Ovary (tissue), 9 donors: ENCODE data around the gene ACTRT3. TPM values are rescaled to one million over a fixed set of nuclear protein-coding genes. Genes with fewer than 3 reads are reported as not detected.
A peak's percentile ranks its signal among the peaks of the same experiment; 100 is the strongest.
"Not testable (repeated sequence)": the region's sequence is repeated elsewhere in the genome, so short reads cannot be mapped to it uniquely, and the experiment has no call there.

Source experiments
- DNase-seq, 5 donors: peaks; one replicate each; pipeline ENCODE4 v3.0.0-alpha.2; 2019 to 2020
- H3K27ac ChIP-seq, 2 donors: fragments of 200-600 bp; one replicate each; pipeline versions ENCODE4 v1.5.1 to v1.8.0; 2019 to 2022
- H3K27me3 ChIP-seq: fragments of 200-600 bp; one replicate; pipeline ENCODE4 v1.8.0; 2022
- H3K36me3 ChIP-seq: fragments of 200-600 bp; sonication (generic); one replicate; pipeline ENCODE4 v1.5.1; 2019
- H3K4me1 ChIP-seq: one replicate; pipeline ENCODE4 v1.8.1; 2013; ENCODE audit warnings: mild to moderate bottlenecking, moderate library complexity; ENCODE audit not compliant: insufficient read depth
- H3K4me3 ChIP-seq: fragments of 200-600 bp; sonication (generic); one replicate; pipeline ENCODE4 v1.5.1; 2017
- H3K9me3 ChIP-seq, 2 donors: fragments of 200-600 bp in 1 of 2; sonication (generic) in 1 of 2; one replicate each; pipeline versions ENCODE4 v1.5.1 to v1.8.1; 2013 to 2019; ENCODE audit warnings: mild to moderate bottlenecking in 1 of 2, moderate library complexity in 1 of 2
- EP300 ChIP-seq: sonication (generic); formaldehyde crosslinking; IDR thresholded peaks from one replicate; pipeline ENCODE4 v1.6.1; 2017; ENCODE audit warnings: antibody characterized with exemption
- POLR2A ChIP-seq: fragments of 450-650 bp; IDR thresholded peaks from one replicate; pipeline ENCODE4 v1.6.1; 2017; ENCODE audit warnings: antibody characterized with exemption, mild to moderate bottlenecking, moderate library complexity
- WGBS, 3 donors: extraction: QIAGEN DNeasy Blood & Tissue Kit in 1 of 3; methylation state at CpG; one replicate each; pipeline versions ENCODE4 v1.1.5 to v1.1.7; 2013 to 2017; 5-methylcytosine and 5-hydroxymethylcytosine counted together
- intact Hi-C, 4 donors: fragments of 100-400 bp; cut with DNase I; formaldehyde crosslinking; loops; one replicate each; pipeline versions ENCODE4 v1.11.0 to v1.15.1; 2022 to 2023
- polyA plus RNA-seq, 2 donors: library from polyadenylated mRNA; stranded (reverse); fragments of 200-250 nt in 1 of 2; fragments of 350-450 nt in 1 of 2; fragmentation: Illumina TruSeq in 1 of 2; extraction: RNeasy Lipid Tissue Mini Kit (QIAGEN cat#74804) in 1 of 2; gene quantifications; one replicate each; pipeline ENCODE4 v1.2.3, GENCODE V29; 2013 to 2014
- total RNA-seq, 7 donors: library from RNA; depleted of rRNA in 2 of 7; stranded (reverse); fragments of >200 nt in 2 of 7; fragmentation: NEBNext Ultra II Directional in 3 of 7; extraction: Animal tissue kit (Norgen Biotek cat#: 25700) in 3 of 7; gene quantifications; one replicate each; pipeline versions ENCODE4 v1.1.0 to v1.2.4, GENCODE V29; 2016 to 2023
- TF ChIP-seq, protein P1 (sequence below), 3 donors: fragments of 450-650 bp in 2 of 3; fragments of 200-600 bp in 1 of 3; IDR thresholded peaks; one replicate each; pipeline versions ENCODE4 v1.5.1 to v1.8.0; 2016 to 2022; ENCODE audit warnings: antibody characterized with exemption in 3 of 3, mild to moderate bottlenecking in 1 of 3
- donor health status: DM: no; HTN: no; CAD: no; lungs with moderate emphysema.
- donor health status: DM: no; HTN: no; CAD: no.
- donor health status: Bipolar disorder and iron deficiency.
- donor health status: DM: yes; HTN: yes; CAD: no.
- donor health status: DM: no; HTN: no; CAD: no.
- donor health status: DM: yes; HTN: yes; CAD: no.

ACTRT3 gene
- total and polyA plus RNA-seq, 9 donors = 0.34 to 3.8 (median 2.5) TPM

DNA sequence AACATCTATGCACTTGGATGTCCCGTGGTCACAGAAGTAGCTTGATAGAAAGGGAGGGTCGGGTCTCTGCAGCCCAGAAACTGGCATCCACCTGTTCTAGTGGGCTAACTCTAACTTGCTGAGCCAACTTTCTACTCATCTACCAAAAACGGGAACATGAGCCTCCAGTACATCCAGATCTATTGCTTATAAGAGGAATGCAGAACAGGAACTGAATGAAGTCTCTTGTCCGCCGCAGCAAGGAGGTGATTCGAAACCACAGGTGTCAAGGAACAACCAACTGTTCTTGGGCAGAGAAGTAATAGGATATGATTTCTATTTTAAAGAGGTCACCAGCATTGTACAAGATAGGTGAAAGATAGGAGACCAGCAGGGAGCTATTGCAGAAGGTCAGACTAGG, 22.4 kb downstream of the ACTRT3 start:
- TF ChIP-seq EP300 (no peak), POLR2A (no peak)
- TF ChIP-seq, protein P1, sequence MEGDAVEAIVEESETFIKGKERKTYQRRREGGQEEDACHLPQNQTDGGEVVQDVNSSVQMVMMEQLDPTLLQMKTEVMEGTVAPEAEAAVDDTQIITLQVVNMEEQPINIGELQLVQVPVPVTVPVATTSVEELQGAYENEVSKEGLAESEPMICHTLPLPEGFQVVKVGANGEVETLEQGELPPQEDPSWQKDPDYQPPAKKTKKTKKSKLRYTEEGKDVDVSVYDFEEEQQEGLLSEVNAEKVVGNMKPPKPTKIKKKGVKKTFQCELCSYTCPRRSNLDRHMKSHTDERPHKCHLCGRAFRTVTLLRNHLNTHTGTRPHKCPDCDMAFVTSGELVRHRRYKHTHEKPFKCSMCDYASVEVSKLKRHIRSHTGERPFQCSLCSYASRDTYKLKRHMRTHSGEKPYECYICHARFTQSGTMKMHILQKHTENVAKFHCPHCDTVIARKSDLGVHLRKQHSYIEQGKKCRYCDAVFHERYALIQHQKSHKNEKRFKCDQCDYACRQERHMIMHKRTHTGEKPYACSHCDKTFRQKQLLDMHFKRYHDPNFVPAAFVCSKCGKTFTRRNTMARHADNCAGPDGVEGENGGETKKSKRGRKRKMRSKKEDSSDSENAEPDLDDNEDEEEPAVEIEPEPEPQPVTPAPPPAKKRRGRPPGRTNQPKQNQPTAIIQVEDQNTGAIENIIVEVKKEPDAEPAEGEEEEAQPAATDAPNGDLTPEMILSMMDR (IDR thresholded peaks at IDR 0.05) = no peak
- Histone ChIP-seq H3K27me3 (no peaks in the 10 kb centered on the region), H3K4me3 (no peak overlapping the region), H3K27ac (no peak overlapping the region), H3K9me3 (no peaks in the 10 kb centered on the region), H3K36me3 (no peaks in the 10 kb centered on the region), H3K4me1 (no peaks in the 10 kb centered on the region)
- intact Hi-C loops = loop anchor here in 2 of 4 donors (5.0 to 10.0 kb wide), 3 partner anchors 82 to 602 kb away; partner anchors contain the start of gene MECOM (in 1 of the 2)
- DNase-seq = no peak
- WGBS, 3 donors = 59 to 70% (median 62%) methylated on average over 6 of the region's 6 CpGs

DNA sequence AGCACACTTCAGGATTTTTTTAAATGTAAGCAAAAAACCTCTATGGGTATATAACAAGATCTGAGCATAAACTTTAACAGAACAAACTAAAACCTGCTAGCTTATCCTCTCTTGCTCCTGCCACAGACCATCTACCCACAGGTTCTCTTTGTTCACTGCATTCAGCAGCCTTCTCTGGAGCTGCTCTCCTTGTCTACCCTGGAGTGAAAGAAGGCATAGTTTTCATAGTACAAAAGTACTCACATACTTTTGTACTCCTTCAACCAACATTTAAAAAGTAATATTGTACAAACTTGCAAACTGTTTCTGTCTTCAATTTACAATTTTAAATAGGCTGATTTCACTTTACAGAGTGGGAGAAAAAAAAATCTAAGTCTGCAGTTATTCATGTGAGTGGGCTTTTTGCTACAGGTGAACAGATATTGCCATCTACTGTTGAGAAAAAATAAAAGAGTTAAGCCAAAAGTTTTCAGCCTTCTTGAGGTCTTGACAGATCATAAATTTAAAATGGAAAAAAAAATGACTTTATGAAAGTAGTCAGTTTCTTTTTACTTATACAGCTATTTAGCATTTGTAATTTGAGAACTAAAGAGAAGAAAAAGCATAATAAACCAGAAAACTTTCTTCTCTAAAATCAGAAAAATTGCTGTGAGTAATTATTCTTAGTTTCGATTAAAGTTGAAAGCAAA, 24.9 kb downstream of the ACTRT3 start:
- Histone ChIP-seq H3K4me3 (no peak overlapping the region), H3K27ac (no peak overlapping the region), H3K27me3 (no peaks in the 10 kb centered on the region), H3K9me3 (no peaks in the 10 kb centered on the region), H3K4me1 (no peaks in the 10 kb centered on the region), H3K36me3 (no peaks in the 10 kb centered on the region)
- 0 to 75% (median 25%) methylated on average over 1 of the region's 1 CpG for WGBS, 3 donors
- no peak for DNase-seq
- TF ChIP-seq POLR2A (no peak), EP300 (no peak)
- TF ChIP-seq, protein P1 (IDR thresholded peaks at IDR 0.05) = peak in 2 of 3 donors; percentile 12 to 28
- intact Hi-C loops = loop anchor here in 2 of 4 donors (5.0 to 10.0 kb wide), 3 partner anchors 80 to 600 kb away; partner anchors contain the start of gene MECOM (in 1 of the 2)

DNA sequence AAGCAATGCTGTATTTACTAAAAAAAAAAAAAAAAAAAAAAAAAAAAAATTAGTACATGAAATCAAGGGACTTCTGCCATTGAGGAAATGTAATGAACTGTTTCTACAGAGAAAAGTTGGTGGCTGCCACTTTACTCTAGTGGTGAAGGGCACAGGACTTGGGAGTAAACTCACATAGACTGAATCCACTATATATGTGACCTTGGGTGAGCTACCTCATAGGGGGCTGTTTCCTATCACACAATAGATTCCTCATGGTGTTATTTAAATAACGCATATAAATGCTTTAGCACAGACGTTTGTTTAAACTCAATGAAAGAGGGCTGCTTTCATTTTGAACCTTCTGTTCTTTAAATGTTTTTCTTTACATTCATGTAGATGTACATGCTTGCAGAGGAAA, 30.3 kb downstream of the ACTRT3 start:
- no peak overlapping the region for H3K27ac ChIP-seq
- H3K4me1 ChIP-seq = no peaks in the 10 kb centered on the region
- WGBS, 3 donors = 42 to 50% (median 48%) methylated on average over 2 of the region's 2 CpGs
- H3K27me3 ChIP-seq = no peaks in the 10 kb centered on the region
- TF ChIP-seq POLR2A (no peak), EP300 (no peak)
- TF ChIP-seq, protein P1 (IDR thresholded peaks at IDR 0.05) = no peak
- no peaks in the 10 kb centered on the region for H3K36me3 ChIP-seq
- no peaks in the 10 kb centered on the region for H3K9me3 ChIP-seq
- H3K4me3 ChIP-seq = no peak overlapping the region
- intact Hi-C loops = no loop called here
- no peak for DNase-seq

DNA sequence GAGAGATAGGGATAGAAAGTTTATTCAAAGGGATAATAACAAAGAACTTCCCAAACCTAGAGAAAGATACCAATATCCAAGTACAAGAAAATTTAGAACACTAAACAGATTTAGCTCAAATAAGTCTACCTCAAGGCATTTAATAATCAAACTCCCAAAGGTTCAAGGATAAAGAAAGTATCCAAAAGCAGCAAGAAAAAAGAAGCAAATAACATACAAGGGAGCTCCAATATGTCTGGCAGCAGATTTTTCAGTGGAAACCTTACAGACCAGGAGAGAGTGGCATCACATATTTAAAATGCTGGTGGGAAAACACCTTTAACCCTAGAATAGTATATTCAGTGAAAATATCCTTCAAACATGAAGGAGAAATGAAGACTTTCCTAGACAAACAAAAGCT, 37.5 kb downstream of the ACTRT3 start:
- H3K4me1 ChIP-seq, H3K36me3 ChIP-seq, H3K9me3 ChIP-seq, DNase-seq, H3K27me3 ChIP-seq, H3K27ac ChIP-seq, H3K4me3 ChIP-seq, intact Hi-C loops: not testable (repeated sequence)

DNA sequence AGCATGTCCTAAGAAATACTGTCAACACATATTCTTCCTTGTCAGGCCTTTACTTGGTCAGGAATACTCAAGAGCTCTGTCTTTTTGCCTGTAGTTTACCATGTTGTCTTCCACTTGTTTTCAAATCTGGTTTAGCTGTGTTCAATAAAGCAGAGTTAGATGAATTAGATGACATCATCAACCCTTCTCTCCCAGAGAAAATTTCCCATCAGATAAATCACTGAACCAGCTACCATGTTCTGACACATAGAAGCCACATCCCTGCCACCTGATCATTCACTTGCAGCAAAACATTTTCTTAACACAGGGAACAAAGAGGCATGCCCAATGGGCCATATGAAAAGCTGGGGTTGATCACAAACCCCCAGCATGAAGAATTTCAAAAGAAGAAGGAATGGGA, 46.6 kb downstream of the ACTRT3 start:
- no peaks in the 10 kb centered on the region for H3K27me3 ChIP-seq
- no peaks in the 10 kb centered on the region for H3K4me1 ChIP-seq
- H3K4me3 ChIP-seq = no peak overlapping the region
- no peak overlapping the region for H3K27ac ChIP-seq
- intact Hi-C loops = no loop called here
- H3K9me3 ChIP-seq = no peaks in the 10 kb centered on the region
- TF ChIP-seq, protein P1 (IDR thresholded peaks at IDR 0.05) = no peak
- TF ChIP-seq EP300 = no peak
- TF ChIP-seq POLR2A = no peak
- H3K36me3 ChIP-seq = no peaks in the 10 kb centered on the region
- no peak for DNase-seq

DNA sequence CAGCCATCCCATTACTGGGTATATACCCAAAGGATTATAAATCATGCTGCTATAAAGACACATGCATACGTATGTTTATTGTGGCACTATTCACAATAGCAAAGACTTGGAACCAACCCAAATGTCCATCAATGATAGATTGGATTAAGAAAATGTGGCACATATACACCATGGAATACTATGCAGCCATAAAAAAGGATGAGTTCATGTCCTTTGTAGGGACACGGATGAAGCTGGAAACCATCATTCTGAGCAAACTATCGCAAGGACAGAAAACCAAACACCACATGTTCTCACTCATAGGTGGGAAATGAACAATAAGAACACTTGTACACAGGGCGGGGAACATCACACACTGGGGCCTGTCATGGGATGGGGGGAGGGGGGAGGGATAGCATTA, 50.9 kb downstream of the ACTRT3 start:
- H3K27me3 ChIP-seq, H3K36me3 ChIP-seq, H3K9me3 ChIP-seq, H3K27ac ChIP-seq, H3K4me1 ChIP-seq, H3K4me3 ChIP-seq, DNase-seq, intact Hi-C loops: not testable (repeated sequence)
- WGBS, 3 donors = 88 to 94% (median 92%) methylated on average over 4 of the region's 4 CpGs
